Activated CD4-positive, alpha-beta T cell treated with anti-CD3 and anti-CD28 coated beads, Interleukin-2, amount 50 U/mL, for 24 hours (primary cell): ENCODE results near the gene ACO2.
"Not testable (repeated sequence)": the region's sequence is repeated elsewhere in the genome, so short reads cannot be mapped to it uniquely, and the experiment has no call there.

Experiments used
- DNase-seq, 2 donors: peaks; one replicate each; pipeline ENCODE4 v3.0.0-alpha.2; 2020; ENCODE audit warnings: low read depth in 1 of 2, low spot score in 1 of 2

Gene ACO2

DNA sequence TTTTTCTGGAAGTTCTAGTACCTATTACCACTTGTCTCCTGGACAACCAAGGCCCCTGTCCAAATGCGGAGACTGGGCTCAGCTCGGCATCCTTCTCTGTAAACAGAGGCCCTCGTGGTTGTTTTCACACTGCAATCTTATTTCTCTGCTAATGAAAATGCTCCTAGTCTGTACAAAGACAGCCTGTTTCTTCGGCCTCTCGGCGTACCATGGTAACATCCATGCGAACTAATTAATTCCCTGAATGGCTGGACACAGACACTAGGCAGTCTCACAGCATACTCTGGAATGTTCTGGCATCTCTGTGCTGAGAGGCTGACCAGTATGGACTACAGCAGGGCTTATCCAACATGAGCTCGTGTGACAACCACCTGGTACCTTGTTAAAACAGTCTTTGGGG is 69.7 kb downstream of the ACO2 start:
- DNase-seq, result no peak

DNA sequence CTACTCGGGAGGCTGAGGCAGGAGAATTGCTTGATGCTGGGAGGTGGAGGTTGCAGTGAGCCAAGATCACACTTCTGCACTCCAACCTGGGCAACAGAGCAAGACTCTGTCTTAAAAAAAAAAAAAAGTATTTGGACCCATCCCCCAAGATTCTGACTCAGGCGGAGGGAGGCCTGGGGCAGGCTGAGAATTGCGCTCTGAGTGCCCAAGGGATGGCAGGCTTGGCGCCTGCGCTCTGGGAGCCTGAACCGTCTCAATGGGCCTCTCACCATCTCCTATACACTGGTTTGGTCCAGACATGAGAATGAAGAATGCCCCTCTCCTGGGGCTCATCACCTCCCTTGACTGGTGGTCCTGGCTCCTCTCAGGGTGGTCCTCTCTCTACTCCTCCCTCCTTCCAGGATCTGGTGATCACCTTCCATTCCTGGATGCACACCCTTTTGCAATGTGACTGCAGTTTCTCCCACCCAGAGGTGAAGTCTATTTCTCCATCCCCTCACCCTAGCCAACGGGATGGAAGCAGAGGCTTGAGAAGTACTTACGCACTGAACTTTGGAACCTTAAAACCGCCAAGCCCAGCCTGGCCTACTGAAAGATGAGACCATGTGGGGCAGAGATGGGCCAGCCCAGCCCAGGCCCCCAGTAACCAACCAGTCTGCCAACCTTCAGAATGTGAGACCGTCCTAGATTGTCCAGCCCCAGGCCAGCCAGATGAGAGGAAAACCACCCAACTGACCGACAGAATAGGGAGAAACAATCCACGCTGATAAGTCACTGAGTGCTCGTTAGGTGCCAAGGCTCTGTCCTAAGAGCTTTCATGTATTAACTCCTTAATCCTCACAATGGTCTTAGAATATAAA is 70.5 kb downstream of the ACO2 start:
- DNase-seq, result no peak

GRCh38 chr22:41540006-41540315 is 71.0 kb downstream of the ACO2 start:
- DNase-seq, result no peak

DNA sequence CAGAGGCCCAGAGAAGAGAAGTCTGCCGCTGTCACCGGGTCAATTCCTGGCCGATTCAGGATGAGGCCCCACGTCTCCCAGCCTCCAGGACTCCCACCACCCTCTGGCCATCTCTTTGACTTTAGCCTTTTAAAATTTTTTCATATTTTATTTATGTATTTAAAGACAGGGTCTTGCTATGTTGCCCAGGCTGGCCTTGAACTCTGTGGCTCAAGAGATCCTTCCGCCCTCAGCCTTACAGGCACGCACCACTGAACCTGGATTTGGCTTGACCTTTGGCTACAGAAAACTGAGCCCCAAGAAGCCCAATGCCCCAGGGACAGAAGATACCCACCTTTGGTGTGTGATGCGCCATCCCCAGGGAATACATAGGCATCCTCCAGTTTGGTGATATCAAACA is 71.4 kb downstream of the ACO2 start:
- no peak for DNase-seq

- no peak for DNase-seq
Measured at GRCh38 chr22:41541484-41541883, 72.6 kb downstream of the ACO2 start.

DNA sequence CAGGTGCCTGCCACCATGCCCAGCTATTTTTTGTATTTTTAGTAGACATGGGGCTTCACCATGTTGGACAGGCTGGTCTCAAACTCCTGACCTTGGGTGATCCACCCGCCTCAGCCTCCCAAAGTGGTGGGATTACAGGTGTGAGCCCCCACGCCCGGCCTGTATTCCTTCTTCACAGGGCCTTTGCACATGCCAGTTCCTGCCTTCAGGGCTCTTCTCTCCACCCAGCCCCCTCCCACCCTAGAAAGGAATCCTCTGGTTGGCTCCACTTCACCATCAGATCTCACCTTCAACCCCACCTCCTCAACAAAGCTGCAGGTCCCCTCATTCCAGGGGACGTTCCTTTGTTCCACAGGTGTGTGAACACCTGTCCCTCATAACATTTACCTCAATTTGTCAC is 73.3 kb downstream of the ACO2 start:
- no peak for DNase-seq

- peak; percentile 89 to 92 for DNase-seq
Measured at GRCh38 chr22:41543854-41544670, 75.1 kb downstream of the ACO2 start, which contains the start of gene POLR3H. Gene POLR3H (minus strand): TSS chr22:41544470. CDS start chr22:41544101, 369 bp downstream.

GRCh38 chr22:41544671-41545476 is 76.0 kb downstream of the ACO2 start:
- DNase-seq, result no peak

DNA sequence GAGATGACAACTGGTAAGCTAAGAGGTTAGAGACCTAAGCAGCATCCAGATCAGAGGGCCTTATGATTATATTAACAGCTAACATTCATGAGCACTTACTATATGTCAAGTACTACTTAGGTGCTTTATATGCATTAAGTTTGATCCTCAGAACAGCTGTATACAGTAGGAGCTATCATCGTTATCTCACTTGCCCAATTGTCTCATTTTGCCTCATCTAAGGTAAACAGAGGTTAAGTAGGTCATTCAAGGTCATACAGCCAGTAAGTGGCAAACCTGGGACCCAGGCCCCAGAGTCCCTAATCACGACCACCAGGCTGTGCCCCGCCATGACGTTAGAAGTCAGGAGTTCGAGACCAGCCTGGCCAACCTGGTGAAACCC is 79.9 kb downstream of the ACO2 start:
- DNase-seq, result no peak

DNA sequence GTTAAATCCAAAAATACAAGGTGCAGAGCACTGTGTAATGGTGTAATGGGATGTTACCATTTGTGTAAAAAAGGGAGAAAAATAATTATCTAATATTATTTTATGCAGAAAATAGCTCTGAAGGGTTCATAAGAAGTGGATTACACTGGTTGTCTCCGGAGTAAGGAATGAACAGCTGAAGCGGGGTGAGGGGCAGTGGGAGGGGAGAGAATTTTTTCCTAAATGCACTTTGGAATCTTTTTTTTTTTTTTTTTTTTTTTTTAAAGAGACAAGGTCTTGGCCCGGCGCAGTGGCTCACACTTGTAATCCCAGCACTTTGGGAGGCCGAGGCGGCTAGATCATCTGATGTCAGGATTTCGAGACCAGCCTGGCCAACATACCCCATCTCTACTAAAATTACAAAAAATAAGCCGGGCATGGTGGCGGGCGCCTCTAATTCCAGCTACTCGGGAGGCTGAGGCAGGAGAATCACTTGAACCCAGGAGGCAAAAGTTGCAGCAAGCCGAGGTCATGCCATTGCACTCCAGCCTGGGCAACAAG is 82.1 kb downstream of the ACO2 start:
- no peak for DNase-seq

- no peak for DNase-seq
Measured at GRCh38 chr22:41551877-41552582, 83.1 kb downstream of the ACO2 start.

DNA sequence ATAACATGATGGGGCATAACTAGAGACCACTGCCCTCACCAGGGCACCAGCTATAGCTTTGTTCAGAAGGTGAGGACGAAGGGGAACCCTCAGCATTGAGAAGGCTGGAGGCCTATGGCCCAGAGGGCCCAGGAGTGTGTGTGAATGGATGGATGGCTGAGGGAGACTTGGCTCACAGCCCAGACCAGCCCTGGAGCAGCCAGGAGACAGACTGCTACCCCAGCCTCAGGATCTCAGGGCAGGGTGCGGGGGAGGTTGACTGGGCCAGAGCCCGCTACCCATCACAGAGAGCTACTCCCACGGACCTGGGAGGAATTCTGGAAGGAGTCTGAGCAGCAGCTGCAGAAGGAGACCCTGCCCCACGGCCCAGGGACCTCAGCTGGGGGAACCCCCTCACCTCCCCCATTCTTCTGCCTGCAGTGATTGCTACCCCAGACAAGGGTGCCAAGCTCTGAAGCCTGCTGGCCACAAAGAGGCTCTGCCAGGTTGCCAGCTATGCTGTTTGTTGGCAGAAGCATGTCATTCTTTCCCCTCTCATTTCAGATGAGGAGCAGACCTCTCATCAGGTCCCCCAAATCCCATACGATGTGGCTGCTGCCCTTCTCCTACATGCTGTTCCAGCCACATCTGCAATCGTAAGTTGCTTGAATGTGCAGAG is 86.5 kb downstream of the ACO2 start:
- DNase-seq, result no peak

DNA sequence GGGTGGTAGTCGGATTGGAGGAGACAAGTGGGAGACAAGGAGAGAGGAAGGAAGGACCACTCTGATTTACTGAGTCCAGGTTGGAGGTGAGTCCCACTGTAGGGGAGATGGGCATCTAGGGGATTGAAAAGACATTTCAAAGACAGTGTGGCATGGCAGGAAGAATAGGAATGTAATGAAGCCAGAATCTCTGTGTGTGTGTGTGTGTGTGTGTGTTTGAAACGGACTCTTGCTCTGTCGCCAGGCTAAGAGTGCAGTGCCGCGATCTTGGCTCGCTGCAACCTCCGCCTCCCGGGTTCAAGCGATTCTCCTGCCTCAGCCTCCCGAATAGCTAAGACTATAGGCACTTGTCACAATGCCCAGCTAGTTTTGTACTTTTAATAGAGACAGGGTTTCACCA is 87.6 kb downstream of the ACO2 start:
- no peak for DNase-seq

DNA sequence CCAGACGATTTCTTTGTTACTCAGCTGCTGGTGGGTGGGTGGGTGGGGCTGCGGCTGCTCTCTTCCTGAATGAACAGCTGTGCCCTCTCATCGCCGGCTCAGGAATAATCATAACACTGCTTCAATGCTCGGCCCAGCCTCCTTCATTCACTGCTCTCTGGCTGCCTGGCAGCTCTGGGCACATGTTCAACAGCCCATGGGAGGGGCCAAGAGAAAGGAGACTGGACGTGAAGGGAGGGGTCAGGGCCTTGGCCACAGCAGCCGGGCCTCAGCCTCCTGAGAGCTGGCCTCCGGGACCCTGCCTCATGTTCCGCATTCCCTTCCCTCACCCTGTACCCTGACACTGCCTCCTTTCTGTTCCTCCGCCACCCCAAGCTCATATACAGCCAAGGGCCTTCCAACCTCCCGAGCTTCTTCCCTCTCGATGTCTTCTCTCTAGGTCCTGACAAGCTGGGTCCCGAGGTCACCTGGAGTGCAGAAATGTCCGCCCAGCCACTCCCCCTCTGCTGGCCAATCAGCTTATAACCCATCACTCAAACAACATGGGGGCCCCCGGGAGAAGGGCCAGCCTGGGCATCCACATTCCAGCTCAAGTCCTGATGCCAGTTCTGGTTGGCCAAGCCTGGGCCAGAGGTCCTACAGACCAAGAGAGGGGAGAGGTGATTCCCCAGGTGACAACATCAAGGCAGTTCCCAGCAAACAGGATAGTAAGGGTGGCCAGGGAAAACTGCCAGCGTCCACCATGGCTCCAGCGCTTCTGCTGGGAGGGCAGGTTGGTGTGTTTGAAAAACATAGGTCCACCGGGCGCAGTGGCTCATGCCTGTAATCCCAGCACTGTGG is 88.7 kb downstream of the ACO2 start:
- DNase-seq, result no peak

DNA sequence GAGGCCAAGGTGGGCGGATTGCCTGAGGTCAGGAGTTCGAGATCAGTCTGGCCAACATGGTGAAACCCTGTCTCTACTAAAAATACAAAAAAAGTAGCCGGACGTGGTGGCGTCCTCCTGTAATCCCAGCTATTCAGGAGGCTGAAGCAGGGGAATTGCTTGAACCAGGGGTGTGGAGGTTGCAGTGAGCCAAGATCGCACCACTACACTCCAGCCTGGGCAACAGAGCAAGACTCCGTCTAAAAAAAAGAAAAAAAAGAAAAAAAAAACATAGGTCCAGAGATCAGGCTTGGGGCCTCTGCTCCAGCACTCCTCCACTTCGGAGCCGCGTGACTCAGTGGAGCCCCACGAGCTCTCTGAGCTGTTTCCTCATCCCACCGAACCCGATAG is 89.3 kb downstream of the ACO2 start:
- DNase-seq, result not testable (repeated sequence)

DNA sequence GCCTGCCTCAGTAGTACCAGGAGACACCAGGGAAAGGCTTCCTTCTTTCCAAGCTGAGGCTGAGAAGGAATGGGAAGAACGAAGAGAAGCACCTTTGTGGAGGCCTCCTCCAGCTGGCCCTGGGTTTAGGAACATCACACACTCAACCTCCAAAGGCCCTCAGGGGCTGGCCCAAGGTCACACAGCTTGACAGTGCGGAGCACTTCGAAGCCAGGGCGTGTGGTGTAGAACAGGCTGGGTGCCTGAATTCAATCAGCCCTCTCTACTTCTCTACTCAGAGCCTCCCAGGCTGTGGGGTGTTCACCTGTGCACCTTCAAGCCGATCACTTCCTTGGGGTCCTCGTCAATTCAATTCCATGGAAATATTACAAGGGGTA is 91.2 kb downstream of the ACO2 start:
- no peak for DNase-seq

DNA sequence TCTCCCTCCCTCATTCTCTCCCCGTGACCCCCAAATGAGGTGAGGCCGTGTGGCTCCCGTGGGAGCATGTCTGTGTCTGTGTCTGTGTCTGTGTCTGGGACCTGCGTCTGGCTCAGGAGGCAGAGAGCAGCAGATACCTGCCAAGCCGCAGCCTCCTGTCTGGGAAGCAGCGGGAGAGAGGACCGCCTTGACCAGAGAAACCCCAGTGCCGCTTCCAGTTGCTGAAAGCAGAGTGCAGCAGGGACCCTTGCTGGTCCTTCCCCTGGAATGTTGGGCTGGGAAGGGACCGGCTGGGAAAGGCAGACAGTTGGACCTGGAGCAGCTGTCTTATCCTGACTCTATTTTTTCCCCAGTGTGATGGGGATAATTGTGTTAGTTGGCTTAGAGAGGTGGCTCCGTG is 92.4 kb downstream of the ACO2 start:
- no peak for DNase-seq

- DNase-seq, result no peak
Measured at GRCh38 chr22:41561788-41562187, 92.9 kb downstream of the ACO2 start.

GRCh38 chr22:41562461-41562860 is 93.5 kb downstream of the ACO2 start:
- no peak for DNase-seq
